ENCODE data around the gene RIN1.
A peak's percentile ranks its signal among the peaks of the same experiment; 100 is the strongest.
"Not testable (repeated sequence)": the region's sequence is repeated elsewhere in the genome, so short reads cannot be mapped to it uniquely, and the experiment has no call there.

Gene RIN1

DNA sequence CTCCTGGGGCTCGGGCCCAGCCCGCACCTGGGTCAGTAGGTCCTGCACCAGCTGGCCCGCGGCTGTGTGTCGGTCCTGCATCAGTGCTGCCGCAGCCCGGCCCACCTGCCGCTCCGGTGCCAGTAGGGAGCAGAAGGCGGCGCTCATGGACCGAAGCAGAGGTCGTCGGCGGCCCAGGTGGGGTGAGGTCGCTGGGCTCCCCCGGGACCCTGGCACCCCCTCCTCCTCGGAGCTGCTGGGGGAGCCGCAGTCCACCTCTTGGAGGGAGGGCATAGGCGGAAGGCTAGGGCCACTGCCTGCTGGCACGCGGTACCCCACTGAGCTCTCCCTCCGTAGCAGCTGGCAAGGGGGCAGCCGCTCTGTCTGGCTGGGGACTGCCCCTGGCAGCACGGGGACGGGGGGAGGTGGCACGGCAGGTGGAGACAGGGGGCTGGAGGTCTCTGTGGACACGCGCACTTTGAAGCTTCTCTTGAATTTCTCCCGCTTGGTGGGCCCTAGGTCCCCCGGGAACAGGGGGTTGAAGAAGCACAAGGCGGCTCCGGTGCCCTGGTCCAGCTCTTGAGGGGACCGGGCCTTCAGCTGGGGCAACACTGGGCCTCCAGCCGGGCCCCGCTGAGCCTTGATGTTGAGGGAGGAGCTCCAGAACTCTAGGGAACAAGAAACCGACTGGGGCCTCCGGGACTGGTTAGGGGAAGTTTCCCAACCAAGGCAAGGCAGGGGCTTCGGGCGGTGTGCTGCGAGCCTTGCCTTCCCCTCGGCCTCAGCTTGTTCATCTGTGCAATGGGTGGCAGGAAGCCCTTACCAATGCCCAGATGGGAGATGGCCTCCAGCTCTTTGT lies 1.4 kb downstream of the RIN1 start:
- no peak for DNase-seq (ENCODE audit: low read depth)

DNA sequence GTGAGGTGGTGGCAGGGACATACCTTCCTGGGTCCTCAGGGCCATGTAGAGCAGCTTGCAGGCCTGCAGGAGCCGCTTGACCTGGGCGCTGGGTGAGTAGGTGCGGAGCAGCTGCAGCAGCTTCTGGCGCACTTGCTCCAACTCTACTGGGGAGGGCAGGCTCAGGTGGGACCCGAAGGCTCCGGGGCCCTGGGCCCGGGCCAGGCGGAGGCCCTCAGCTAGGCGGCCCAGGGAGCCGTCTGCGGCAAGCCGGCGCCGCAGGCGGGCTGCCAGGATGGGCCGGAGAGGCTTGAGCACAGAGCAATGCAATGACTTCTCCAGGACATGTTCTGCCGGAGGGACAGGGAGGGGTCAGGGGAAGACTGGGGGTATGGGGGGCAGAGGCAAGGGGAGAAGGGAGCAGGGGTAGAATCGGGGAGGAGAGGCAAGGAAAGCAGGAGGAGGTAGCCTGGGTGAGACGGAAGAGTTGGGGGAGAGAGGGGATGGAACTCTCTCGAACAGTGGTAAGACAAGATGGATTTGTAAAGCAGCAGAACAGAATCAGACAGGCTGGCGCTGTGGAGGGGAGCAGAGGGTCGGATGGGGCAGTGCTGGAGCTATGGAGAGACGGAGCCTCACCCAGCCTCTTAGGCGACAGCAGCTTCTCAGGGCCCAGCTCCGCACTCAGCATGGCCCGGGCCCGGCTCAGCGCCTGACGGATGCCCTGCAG lies 2.2 kb downstream of the RIN1 start:
- no peak for DNase-seq (ENCODE audit: low read depth)

DNA sequence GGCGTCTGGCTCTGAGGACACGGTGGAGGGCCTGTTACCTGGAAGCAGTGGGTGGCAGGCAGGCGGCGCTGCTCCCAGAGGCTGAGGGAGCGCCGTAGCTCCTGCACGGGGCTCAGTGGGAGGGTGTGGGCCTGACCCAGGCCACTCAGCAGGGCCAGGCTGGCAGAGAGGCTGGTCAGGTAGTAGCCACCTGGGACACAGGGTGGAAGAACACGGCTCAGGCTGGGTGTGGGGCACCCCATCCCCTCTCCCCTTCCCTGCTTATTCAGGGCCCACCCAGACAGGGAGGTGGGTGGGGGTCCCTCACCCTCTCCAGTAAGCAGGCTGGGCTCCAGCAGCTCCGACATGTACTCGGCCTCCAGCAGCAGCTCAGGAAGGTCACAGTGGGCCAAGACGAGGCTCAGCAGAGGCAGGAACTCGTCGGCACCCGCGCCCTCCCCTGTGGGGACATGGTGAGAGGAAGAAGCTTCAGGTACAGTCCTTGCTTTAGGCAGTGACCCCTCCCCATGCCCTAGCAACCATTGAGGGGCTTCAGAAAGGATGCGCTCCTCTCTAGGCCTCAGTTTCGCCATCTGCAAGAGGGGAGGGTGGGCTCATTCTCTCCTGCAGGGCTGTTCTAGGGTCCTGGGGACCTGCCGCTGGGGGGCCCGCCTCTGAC lies 2.9 kb downstream of the RIN1 start:
- DNase-seq (ENCODE audit: low read depth), result no peak

DNA sequence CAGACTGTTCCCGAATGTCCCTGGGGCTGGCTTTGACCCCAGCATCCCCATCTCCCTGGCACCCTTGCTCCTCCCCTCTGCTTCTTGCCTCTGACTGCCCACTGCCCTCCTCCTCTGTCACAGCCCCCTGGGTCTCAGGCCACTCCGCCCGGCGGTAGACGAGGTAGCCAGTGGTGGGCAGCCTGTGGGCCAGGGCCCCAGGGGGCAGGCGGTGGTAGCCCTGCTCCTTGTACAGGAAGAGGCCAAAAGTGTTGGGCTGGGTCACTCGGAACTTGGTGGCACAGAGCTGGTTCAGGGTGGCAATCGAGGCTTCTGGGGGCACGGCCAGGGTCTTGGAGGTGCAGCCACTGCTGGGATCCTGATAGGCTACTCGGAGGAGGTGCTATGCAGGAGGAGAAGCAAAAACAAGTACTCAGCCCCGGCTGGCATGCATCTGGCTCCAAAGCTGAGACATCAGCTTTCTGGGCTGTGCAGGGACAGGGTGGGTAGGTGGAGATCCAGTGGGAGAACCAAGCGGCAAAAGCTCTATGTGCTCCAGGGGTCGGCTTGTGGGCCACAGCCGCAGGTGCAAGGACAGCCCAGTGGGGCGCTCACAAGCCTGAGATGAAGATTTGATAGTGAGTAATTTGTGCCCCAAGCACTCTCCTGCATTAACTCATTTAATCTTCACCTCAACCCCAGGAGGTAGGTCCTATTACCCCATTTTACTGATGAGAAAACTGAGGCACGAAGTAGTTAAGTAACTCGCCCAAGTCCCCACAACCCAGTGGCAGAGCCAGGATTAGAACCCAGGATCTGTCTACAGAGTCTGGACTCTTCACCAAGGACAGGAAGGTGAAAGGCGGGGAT lies 3.6 kb downstream of the RIN1 start:
- no peak for DNase-seq (ENCODE audit: low read depth)

DNA sequence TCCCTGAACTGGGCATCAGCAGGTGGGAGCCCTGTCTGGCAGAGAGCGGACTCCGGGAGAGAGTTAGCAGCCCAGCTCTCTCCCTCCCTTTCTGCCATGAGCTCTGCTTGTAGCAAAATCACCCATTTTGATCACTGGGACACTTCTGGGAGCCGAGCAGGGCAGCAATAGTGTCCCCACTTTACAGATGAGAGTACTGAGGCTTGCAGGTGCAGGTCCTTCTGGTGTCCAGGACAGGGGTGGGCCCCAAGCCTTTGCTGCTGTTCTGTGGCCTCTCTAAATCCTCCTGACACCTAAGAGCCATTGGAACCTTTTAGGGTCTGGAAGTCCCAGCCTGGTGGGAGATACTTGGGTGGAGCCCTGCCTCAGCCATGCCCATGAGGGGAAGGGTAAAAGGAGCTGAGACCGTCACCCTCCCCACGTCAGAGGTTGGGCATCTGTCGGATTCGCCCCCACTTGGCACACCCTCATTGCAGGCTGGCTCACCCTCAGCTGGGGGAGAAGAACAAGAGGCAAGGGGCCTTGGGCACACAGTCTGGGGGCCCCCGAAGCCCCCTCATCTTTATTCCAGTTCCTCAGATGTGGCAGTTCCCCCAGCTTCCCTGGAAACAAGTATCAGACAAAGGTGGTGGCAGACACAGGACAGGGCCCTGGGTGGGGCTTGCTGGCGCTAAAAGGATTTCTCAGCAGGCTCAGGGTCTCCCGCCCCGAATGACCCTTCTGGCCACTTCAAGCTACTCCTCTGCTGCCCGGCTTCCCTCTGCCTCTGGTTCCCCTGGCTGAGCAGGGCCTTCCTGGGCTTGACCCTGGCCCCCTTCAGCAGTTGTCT lies 4.5 kb downstream of the RIN1 start:
- DNase-seq (ENCODE audit: low read depth), result no peak

DNA sequence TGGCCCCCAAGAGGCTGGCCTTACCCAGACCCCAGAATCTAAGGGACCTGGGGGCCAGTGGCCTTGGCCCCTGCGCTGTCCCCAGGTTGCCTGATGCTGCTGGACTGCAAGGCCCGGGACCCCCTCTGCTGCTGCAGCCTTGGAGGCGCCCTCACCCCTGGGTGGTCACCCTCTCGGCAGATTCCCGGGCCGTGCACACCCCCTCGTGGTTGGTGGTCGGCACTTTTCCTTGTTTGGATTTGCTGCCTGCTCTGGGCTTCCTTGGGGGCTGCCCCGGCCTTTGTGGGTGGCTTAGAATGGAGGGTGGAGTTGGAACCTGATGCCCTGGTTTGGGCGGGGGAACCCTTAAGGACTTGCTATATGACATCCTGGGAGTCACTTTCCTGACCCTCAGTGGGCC lies 5.3 kb downstream of the RIN1 start:
- DNase-seq (ENCODE audit: low read depth), result no peak

DNA sequence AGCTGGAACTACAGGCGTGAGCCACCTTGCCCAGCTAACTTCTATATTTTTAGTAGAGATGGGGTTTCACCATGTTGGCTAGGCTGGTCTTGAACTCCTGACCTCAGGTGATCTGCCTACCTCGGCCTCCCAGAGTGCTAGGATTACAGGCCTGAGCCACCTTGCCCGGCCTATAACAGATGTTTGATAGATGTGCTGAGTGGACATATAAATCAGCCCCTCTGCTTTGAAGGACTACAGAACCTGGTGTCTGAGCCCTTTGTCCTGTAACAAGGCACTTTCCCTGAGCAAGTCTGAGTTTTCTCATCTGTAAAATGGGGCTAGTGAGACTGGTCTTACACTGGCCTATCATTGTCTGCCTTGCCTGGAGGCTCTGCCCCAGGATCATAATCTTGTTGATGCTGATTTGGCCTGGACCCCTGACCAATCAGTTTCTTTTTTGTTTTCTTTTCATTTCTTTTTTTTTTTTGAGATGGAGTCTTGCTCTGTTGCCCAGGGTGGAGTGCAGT lies 7.0 kb downstream of the RIN1 start:
- DNase-seq (ENCODE audit: low read depth), result no peak

DNA sequence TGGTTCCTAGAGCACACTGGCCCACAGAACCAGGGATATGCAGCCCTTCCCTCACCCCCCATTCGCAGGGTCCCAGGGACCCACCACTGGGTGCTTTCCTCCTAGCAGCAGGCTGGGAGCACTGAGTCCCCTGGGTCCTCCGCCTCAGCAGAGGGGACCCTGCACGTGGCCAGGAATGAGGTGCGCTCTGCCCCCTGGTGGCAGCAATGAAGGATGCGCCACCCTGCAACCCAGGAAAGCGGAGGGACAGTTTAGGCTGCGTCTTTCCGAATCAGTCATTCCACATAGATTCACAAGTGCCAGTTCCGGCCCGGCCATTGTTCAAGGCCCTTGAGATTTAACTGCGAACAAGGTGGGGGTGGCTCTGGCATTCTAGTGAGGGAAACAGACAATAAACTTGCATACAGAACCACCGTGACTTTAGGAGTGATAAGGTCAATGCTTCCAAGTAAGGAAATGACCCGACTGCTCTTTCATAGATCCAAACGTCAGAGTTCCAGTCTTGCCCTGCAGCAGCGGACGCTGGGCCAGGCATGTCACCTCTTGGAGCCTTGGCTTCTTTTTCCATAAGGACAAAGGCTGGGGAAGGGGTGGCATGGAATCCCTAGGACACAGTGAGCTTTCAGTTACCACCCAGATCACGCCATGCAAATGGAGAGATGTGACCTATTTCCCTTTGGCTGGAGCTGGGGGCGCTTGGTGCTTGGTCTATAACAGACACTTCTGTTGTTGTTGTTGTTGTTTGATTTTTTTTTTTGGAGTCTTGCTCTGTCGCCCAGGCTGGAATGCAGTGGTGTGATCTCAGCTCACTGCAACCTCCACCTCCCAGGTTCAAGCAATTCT lies 7.7 kb downstream of the RIN1 start:
- DNase-seq (ENCODE audit: low read depth), result peak; percentile 45

DNA sequence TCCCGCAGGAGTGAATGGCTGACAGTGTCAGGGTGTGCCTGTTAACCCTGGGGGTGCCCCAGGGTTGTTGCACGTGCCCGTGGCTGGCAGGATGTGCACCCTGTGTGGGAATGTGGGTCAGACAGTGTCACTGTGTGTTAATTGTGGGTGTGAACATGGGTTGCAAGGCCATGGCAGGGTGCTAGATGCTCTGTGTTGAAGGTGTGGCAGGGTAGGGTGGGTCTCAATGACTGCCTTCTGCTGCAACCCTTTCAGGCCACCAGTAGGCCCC lies 8.3 kb downstream of the RIN1 start:
- DNase-seq (ENCODE audit: low read depth), result no peak

DNA sequence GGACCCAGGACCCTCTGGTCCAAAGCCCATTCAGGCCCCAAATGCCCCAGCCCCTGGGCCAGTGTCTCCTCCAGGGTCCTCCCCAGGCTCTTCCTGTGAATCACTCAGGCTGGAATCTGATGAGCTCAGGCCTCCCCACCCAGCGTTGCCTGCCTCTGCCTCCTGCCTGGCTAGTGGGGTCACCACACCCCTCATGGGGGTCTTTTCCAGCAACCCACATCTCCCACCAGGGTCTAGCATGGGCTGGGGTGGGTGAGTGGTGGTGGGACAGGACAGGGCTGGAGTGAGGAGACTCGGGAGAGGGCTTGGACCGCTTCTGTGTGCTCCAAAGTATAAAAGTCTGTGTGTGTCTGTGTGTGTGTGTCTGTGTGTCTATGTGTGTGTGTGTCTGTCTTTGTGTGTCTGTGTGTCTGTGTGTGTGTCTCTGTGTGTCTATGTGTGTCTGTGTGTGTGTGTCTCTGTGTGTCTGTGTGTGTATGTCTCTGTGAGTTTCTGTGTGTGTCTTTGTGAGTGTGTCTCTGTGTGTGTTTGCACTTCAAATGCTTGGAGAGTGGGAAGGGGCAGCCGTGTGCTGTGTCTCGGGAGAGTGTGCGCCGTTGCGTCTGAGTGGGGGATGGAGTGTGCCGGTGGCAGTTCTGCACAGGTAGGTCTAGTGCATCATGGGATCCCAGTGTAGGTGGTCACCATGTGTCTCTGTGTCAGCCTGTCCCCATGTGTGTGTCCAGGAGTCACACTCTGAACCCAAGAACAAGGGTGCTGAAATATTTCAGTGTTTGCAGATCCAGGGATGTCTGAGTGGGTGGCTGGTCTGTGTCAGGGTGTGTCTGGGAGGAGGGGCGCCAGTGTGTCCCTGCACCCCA lies 8.8 kb downstream of the RIN1 start:
- DNase-seq (ENCODE audit: low read depth), result peak; percentile 53

DNA sequence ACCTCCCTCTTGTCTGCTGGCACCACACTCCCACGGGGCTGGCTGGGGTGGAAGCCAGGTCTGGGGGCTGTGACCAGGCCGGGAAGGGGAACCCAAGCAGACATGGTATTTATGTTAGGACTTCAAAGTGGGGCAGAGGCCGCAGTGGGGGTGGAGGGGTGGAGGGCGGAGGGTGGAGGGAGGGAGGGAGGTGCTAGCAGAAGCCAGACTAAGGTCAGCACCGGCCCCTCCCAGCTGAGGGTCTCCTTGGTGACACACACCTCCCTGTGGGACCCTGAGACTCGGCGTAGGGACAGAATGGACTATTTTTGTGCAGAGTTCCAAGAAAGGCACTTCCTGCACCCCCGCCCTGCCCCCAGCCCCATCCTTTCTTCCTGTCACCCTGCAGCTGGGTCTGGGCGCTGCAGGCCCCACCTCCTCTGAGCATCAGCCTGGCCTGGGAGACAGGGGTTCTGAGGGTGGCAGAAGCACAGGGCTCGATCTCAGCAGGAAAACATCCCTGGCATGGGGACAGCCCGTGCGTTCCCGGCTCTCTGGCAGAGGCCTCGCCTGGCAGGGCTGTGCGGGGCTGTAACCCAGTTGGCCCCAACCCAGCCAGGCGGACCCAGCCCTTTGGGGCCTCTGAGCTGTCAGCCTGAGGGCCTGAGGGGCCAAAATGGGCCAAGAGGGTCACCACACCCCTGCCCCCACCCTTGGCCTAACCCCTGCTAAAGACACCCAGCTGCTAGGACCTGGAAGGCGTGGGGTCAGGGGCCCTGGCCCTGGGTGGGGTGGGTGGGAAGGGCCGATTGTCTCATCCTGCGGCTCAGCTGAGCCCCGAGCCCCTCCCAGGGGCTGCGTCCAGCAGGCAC lies 9.7 kb downstream of the RIN1 start:
- no peak for DNase-seq (ENCODE audit: low read depth)

DNA sequence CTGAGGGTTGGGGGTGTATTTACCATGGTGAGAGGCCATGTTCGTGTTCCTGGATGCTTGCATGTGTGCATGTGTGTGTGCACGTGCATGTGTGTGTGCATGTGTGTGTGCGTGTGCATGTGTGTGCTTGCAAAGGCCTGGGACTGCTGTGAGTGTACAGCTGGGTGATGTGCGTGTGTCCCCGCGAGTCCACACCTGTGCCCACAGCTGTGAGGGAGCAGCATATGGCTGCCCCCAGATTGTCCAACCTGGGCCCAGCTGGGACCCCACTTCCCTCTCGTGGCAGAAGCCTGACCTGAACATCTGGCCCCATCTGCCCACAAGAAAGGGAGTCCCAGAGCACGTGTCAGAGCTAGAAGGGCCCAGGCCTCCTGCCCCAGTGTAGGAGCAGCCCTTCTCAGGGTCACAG lies 11.0 kb downstream of the RIN1 start:
- DNase-seq (ENCODE audit: low read depth), result no peak

DNA sequence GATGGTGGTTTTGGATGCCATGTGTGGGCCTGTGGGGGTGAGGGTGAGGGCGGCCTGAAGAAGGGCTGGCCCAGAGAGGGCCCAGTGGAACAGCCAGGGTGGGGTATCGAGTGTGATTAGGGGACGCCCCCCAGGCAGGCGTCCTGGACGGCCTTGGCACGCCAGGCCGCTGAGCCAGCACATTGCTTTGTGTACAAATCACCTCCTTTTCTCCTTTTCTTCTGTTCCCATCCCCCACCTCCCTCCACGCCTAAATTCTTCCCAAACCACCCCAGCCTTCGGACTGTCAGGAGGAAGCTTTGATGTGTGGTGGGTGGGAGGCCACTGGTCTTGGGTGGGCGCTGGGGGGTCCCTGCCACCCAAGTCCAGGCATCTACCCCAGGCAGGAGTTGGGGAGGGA lies 11.6 kb downstream of the RIN1 start:
- no peak for DNase-seq (ENCODE audit: low read depth)

DNA sequence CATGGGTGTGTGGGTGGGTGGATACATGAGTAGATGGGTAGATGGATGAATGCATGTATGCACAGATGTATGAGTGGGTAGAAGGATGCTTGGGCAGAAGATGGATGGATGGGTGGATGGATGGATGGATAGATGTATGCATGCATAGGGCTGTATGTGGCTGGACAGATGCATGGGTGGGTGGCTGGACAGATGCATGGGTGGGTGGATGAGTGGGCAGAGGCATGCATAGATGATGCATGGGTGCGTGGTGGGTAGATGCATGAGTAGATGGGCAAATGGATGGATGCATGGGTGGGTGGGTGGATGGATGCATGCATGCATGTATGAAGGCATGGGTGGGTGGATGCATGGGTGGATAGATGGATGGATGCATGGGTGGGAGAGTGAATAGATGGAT lies 12.6 kb downstream of the RIN1 start:
- DNase-seq (ENCODE audit: low read depth), result no peak

DNA sequence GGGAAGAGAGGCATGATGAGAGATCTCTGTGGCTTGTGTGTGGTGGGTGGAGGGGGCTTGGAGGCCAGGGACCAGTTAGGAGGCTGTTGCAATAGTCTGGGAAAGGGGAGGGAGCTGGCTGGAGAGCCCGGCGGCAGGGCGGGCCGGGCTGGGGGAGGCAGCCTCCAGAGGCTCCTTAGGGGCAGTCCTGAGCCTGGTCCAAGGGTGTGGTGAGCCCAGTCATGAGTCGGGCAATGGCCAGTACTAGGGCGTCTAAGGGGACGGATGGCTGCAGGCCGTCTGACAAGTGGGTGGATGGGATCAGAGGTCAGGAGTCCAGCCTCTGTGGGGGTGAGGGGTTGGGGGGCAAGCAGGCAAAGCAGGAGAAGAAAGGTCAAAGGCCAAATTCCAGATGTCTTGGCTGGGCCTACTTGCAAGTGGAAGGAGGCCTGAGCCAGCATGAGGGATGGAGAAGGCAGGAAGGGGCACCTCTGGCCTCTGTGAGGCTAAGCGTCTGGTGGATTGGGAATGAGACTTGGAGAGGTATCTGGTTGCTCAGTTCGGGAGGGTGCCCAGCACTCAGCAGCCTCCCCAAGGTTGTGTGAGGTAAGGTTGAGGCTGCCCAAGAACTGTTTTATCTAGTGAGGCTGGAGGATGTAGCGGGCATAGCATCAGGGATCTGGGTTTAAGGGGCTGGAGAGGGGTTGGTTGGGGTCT lies 13.4 kb downstream of the RIN1 start:
- peak; percentile 37 for DNase-seq (ENCODE audit: low read depth)

DNA sequence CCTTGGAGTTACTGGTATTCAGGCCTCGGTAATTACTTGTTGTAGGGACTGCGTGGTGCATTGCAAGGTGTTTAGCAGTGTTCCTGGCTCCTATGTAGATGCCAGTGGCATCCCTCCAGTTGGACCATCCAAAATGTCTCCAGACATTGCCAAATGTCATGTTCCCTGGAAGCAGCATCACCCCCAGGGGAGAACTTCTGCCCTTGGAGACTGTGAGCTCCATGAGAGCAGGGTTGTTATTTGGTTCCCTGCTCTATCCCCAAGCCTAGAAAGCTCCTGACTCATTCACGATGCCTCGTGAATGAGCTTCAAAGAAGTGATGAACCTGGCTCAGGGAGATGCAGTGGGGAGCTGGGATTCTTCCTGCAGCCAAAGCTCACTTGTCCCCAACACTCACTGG lies 14.6 kb downstream of the RIN1 start:
- no peak for DNase-seq (ENCODE audit: low read depth)

DNA sequence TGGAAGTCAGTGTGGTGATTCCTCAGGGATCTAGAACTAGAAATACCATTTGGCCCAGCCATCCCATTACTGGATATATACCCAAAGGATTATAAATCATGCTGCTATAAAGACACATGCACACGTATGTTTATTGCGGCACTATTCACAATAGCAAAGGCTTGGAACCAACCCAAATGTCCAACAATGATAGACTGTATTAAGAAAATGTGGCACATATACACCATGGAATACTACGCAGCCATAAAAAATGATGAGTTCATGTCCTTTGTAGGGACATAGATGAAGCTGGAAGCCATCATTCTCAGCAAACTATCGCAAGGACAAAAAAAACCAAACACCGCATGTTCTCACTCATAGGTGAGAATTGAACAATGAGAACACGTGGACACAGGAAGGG lies 15.5 kb downstream of the RIN1 start:
- DNase-seq (ENCODE audit: low read depth), result not testable (repeated sequence)

DNA sequence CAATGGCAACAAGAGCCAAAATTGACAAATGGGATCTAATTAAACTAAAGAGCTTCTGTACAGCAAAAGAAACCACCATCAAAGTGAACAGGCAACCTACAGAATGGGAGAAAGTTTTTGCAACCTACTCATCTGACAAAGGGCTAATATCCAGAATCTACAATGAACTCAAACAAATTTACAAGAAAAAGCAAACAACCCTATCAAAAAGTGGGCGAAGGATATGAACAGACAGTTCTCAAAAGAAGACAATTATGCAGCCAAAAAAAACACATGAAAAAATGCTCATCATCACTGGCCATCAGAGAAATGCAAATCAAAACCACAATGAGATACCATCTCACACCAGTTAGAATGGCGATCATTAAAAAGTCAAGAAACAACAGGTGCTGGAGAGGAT lies 15.9 kb downstream of the RIN1 start:
- not testable (repeated sequence) for DNase-seq (ENCODE audit: low read depth)

Measured in amniotic epithelial cell (primary cell).